ENCODE data around the gene TPCN1.

DNA sequence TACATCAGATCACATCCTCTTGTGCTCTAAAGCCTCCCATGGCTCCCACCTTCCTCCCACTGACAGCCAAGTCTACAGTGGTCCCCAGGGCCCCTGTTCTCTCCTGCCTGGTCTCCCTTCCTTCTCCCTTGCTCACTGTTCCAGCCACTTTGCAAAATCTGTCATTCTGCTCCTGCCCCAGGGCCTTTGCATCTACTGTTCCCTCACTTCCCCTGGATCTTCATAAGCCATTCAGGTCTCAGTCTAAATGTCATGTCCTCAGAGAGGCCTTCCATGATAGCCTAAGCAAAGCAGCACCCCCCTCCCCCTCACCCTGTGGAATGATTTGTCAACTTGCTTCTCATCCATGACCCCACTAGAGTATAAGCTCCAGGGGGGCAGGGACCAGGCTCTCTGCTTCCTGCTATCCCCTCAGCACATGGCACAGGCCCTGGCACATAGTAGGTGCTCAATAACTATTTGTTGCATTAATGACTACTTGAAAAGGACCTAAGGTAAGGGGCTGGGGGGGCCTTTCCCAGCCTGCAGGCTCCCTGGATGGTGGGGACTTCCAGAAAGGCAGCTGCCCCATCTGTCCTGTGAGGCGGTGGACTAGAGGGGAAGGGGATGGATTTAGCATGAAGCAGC is 108.6 kb downstream of the TPCN1 start:
- no peak for TF ChIP-seq REST (IDR thresholded peaks at IDR 0.05; ENCODE audit: low read depth)
- TF ChIP-seq CTCF (IDR thresholded peaks at IDR 0.05 in 2 of 3, conservative IDR thresholded peaks at IDR 0.05 in 1 of 3; ENCODE audit: borderline replicate concordance in 1 of 3, insufficient read depth in 1 of 3, low read depth in 2 of 3, low read length in 2 of 3): no peak
- no peak for TF ChIP-seq JUND (IDR thresholded peaks at IDR 0.05)
- no peak for TF ChIP-seq YY1 (IDR thresholded peaks at IDR 0.05; ENCODE audit: extremely low read depth, insufficient replicate concordance, low read depth, low read length)
- TF ChIP-seq, protein P1, sequence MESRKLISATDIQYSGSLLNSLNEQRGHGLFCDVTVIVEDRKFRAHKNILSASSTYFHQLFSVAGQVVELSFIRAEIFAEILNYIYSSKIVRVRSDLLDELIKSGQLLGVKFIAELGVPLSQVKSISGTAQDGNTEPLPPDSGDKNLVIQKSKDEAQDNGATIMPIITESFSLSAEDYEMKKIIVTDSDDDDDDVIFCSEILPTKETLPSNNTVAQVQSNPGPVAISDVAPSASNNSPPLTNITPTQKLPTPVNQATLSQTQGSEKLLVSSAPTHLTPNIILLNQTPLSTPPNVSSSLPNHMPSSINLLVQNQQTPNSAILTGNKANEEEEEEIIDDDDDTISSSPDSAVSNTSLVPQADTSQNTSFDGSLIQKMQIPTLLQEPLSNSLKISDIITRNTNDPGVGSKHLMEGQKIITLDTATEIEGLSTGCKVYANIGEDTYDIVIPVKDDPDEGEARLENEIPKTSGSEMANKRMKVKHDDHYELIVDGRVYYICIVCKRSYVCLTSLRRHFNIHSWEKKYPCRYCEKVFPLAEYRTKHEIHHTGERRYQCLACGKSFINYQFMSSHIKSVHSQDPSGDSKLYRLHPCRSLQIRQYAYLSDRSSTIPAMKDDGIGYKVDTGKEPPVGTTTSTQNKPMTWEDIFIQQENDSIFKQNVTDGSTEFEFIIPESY (IDR thresholded peaks at IDR 0.05; ENCODE audit: extremely low read depth, insufficient replicate concordance, low read length): no peak
- no peak for TF ChIP-seq TCF7L2 (IDR thresholded peaks at IDR 0.05; ENCODE audit: borderline replicate concordance, extremely low read depth, insufficient read depth, insufficient read length)
- no peak for TF ChIP-seq EZH2 (IDR thresholded peaks at IDR 0.05)
- no peak for TF ChIP-seq EGR1 (IDR thresholded peaks at IDR 0.05; ENCODE audit: low read depth)
- no peak for TF ChIP-seq ATF3 (IDR thresholded peaks at IDR 0.05)
- TF ChIP-seq RAD21 (IDR thresholded peaks at IDR 0.05; ENCODE audit: low read depth): no peak
- no peak for TF ChIP-seq POLR2A (IDR thresholded peaks at IDR 0.05; ENCODE audit: borderline replicate concordance, extremely low read depth, insufficient read depth, insufficient read length)
- TF ChIP-seq ZNF274 (IDR thresholded peaks at IDR 0.05; ENCODE audit: low read depth, low read length): no peak
- TF ChIP-seq POLR2AphosphoS5 (IDR thresholded peaks at IDR 0.05; ENCODE audit: low read depth, low read length): no peak

Measured in HCT116 (cell line).